Activated CD4-positive, alpha-beta memory T cell treated with anti-CD3 and anti-CD28 coated beads, Interleukin-2, amount 10 ng/mL, durations not matched to agents 7 days and 5 days (primary cell): ENCODE measurements around the gene TGM2. TPM values are rescaled to one million over a fixed set of nuclear protein-coding genes. Genes with fewer than 3 reads are reported as not detected.
A peak's percentile ranks its signal among the peaks of the same experiment; 100 is the strongest.

Experiments
- CTCF ChIA-PET: fragments of 350-600 bp; sonication (Branson Sonifier 250); formaldehyde crosslinking; loops from one replicate; lab custom pipeline; 2021; ENCODE audit warnings: antibody characterized with exemption, inconsistent platforms; lab: Charles Lee
- POLR2A ChIA-PET: fragments of 350-600 bp; sonication (Branson Sonifier 250); formaldehyde crosslinking; loops from one replicate; lab custom pipeline; 2021; ENCODE audit warnings: antibody characterized with exemption; lab: Charles Lee
- DNase-seq: peaks from one replicate; pipeline ENCODE4 v3.0.0-alpha.2; 2020
- H3K27ac Mint-ChIP-seq: one replicate; pipeline ENCODE4 v1.8.0; 2021; ENCODE audit warnings: mild to moderate bottlenecking, mixed read lengths
- H3K27me3 Mint-ChIP-seq: one replicate; pipeline ENCODE4 v1.8.0; 2021; ENCODE audit warnings: mixed read lengths
- H3K36me3 Mint-ChIP-seq: one replicate; pipeline ENCODE4 v1.8.0; 2021; ENCODE audit warnings: low read depth, mixed read lengths
- H3K4me1 Mint-ChIP-seq: one replicate; pipeline ENCODE4 v1.8.0; 2021; ENCODE audit warnings: mixed read lengths
- H3K4me3 Mint-ChIP-seq: one replicate; pipeline ENCODE4 v1.8.0; 2021; ENCODE audit warnings: mild to moderate bottlenecking, mixed read lengths
- H3K9me3 Mint-ChIP-seq: one replicate; pipeline ENCODE4 v1.8.0; 2021; ENCODE audit warnings: mixed read lengths
- total RNA-seq, 2 experiments: library from RNA; stranded (reverse); gene quantifications; one replicate each; pipeline ENCODE4 v1.2.3, GENCODE V29; 2021

The TGM2 gene
- total RNA-seq = under 1 TPM; 0.33 to 0.38 TPM

DNA sequence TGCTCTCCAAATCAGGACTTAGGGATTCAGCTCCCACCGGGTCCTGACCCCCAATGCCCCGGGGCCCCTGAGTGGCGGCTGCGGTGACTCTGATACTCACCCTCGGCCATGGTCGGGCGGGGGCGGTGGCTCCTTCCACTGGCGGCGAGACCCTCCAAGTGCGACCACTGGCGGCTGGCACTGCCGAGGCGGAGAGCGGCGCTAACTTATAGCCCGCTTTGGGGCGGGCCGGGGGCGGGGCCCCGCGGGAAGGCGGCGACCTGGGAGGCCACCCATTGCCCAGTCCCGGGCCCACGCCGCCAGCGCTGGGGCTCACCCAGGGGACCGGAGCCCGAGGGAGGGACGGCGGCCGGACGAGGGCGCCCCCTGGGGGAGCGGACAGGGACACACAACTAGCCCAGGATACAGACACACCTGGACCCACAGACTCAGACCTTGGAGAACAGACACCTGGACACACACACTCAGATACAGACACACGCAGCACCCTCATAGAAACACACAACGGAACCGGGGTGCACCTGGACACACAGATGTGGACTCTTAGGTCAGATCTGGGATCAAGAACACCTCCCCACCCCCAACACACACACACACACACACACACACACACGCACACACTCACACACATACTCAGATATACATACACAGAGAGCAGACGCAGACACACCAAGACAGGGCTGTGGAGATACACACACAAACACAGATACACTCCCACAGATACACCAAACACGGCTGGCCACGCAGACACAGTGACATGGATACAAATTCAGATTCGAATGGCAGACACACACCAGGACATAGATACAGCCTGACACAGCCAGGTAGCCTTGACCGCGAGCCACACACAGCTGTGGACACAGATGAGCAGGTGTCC, at the start of gene TGM2:
Gene TGM2 (minus strand): TSS at position 182 of the 877 bp plus-strand sequence. CDS start 72 bp downstream, at position 110.
- POLR2A ChIA-PET = no interaction called here
- Mint-ChIP-seq H3K4me1 (peaks cover 35% of the 10 kb centered on the region), H3K36me3 (no peaks in the 10 kb centered on the region), H3K27me3 (peaks cover 19% of the 10 kb centered on the region), H3K4me3 (no peak within 1 kb of the TSS), H3K27ac (no peak within 1 kb of the TSS), H3K9me3 (no peaks in the 10 kb centered on the region)
- CTCF ChIA-PET = interaction anchor here (0.6 to 1.3 kb wide), 3 partner anchors 53 to 92 kb away, joined by 4 to 6 read pairs (median 4); no protein-coding TSS in a partner anchor
- DNase-seq = peak; percentile 61

- CTCF ChIA-PET = interaction anchor here (0.8 to 1.6 kb wide), 3 partner anchors 16 to 157 kb away, joined by 3 to 5 read pairs (median 4); no protein-coding TSS in a partner anchor
- POLR2A ChIA-PET = interaction anchor here (1.0 kb wide), 1 partner anchor 9 kb away, joined by 3 read pairs; no protein-coding TSS in a partner anchor
- no peaks in the 10 kb centered on the region for H3K9me3 Mint-ChIP-seq
Observed at GRCh38 chr20:38214256-38215193, 49.5 kb upstream of the TGM2 start.

GRCh38 chr20:38213607-38213940, 48.5 kb upstream of the TGM2 start:
- no peaks in the 10 kb centered on the region for H3K36me3 Mint-ChIP-seq
- no peak overlapping the region for H3K27ac Mint-ChIP-seq
- CTCF ChIA-PET = no interaction called here
- DNase-seq = no peak
- POLR2A ChIA-PET = no interaction called here
- H3K9me3 Mint-ChIP-seq = no peaks in the 10 kb centered on the region
- H3K4me3 Mint-ChIP-seq = no peak overlapping the region
- H3K27me3 Mint-ChIP-seq = peaks cover 7% of the 10 kb centered on the region
- no peaks in the 10 kb centered on the region for H3K4me1 Mint-ChIP-seq

More at GRCh38 chr20:38214256-38215193, 49.5 kb upstream of the TGM2 start:
- Mint-ChIP-seq H3K4me3 (no peak overlapping the region), H3K27ac (no peak overlapping the region), H3K36me3 (no peaks in the 10 kb centered on the region), H3K27me3 (peaks cover 3% of the 10 kb centered on the region), H3K4me1 (no peaks in the 10 kb centered on the region)
- DNase-seq = no peak

GRCh38 chr20:38212806-38213606, 47.9 kb upstream of the TGM2 start:
- H3K4me3 Mint-ChIP-seq = no peak overlapping the region
- no peaks in the 10 kb centered on the region for H3K4me1 Mint-ChIP-seq
- ChIA-PET POLR2A (no interaction called here), CTCF (no interaction called here)
- H3K9me3 Mint-ChIP-seq = no peaks in the 10 kb centered on the region
- no peak overlapping the region for H3K27ac Mint-ChIP-seq
- H3K36me3 Mint-ChIP-seq = no peaks in the 10 kb centered on the region
- no peak for DNase-seq
- H3K27me3 Mint-ChIP-seq = peaks cover 11% of the 10 kb centered on the region

DNA sequence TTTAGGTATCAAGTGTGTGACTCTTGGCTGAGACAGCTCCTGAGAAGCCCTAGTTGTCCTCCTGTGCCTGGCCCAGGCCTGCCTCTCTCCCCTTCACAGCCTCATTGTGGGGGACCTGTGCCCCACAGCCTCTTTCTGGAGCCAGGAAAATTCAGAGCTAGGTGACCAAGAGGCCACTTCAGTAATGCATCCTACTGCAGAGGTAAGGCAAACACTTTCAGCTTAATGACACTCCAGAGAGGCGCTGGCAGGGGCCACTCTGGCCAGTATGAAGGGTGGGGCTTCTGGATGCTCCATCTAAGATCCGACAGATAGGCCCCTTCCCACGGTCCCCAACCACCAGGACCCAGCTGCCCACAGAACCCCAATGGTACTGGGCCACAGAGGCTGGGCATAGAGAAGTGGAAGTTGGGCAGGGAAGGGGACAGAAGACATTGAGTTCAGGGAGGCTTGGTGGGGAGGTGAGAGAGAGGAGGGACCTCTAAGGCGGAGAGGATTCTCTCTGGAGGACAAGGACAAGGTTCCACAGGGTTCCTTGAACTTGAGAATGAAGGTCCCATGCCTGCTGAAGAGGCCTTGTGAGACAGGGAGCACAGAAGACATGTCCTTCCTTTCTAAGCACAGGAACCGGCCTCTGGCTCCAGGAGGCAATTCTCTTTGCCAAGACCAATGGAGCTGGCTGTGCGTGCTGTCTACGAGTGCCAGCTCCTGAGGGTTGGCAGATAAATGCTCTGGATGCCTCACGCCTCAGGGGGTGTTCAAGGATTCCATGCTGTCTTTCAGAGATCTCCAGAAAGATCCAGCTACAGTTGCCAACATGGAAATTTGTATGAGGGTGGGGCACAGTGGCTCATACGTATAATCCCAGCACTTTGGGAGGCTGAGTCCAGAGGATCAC, 46.4 kb upstream of the TGM2 start:
- H3K4me1 Mint-ChIP-seq = no peaks in the 10 kb centered on the region
- peaks cover 13% of the 10 kb centered on the region for H3K27me3 Mint-ChIP-seq
- ChIA-PET CTCF (interaction anchor here (1.4 kb wide), 1 partner anchor 10 kb away, joined by 5 read pairs; no protein-coding TSS in a partner anchor), POLR2A (no interaction called here)
- DNase-seq = no peak
- H3K4me3 Mint-ChIP-seq = no peak overlapping the region
- H3K36me3 Mint-ChIP-seq = no peaks in the 10 kb centered on the region
- H3K9me3 Mint-ChIP-seq = no peaks in the 10 kb centered on the region
- H3K27ac Mint-ChIP-seq = no peak overlapping the region

DNA sequence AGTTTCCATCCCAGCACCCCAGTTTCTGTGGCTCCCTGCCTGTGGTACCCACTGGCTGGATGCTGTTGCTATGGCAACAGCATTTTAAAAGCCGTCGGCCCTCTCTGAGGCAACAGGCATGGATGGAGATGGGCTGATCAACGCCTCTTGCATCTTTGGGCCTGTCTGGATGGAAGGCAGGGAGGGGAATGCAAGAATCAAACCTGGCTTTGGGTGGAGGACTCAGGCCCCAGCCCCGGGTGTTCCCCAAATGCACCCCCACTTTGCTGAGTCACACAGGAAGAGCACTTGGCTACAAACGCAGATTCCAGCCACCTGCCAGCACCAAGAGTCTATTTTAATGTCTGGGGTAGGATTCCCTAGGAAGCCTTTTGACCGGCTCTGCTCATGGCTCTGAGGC, 45.7 kb upstream of the TGM2 start:
- POLR2A ChIA-PET = no interaction called here
- Mint-ChIP-seq H3K9me3 (no peaks in the 10 kb centered on the region), H3K36me3 (no peaks in the 10 kb centered on the region), H3K4me3 (no peak overlapping the region), H3K4me1 (no peaks in the 10 kb centered on the region), H3K27ac (no peak overlapping the region), H3K27me3 (peaks cover 14% of the 10 kb centered on the region)
- CTCF ChIA-PET = no interaction called here
- DNase-seq = no peak

- H3K36me3 Mint-ChIP-seq = no peaks in the 10 kb centered on the region
- POLR2A ChIA-PET = no interaction called here
- peaks cover 15% of the 10 kb centered on the region for H3K27me3 Mint-ChIP-seq
- DNase-seq = no peak
- H3K27ac Mint-ChIP-seq = no peak overlapping the region
- H3K9me3 Mint-ChIP-seq = no peaks in the 10 kb centered on the region
- H3K4me1 Mint-ChIP-seq = no peaks in the 10 kb centered on the region
- CTCF ChIA-PET = interaction anchor here (0.6 kb wide), 1 partner anchor 738 kb away, joined by 4 read pairs; no protein-coding TSS in a partner anchor
- no peak overlapping the region for H3K4me3 Mint-ChIP-seq
Observed at GRCh38 chr20:38209736-38210405, 44.8 kb upstream of the TGM2 start.

DNA sequence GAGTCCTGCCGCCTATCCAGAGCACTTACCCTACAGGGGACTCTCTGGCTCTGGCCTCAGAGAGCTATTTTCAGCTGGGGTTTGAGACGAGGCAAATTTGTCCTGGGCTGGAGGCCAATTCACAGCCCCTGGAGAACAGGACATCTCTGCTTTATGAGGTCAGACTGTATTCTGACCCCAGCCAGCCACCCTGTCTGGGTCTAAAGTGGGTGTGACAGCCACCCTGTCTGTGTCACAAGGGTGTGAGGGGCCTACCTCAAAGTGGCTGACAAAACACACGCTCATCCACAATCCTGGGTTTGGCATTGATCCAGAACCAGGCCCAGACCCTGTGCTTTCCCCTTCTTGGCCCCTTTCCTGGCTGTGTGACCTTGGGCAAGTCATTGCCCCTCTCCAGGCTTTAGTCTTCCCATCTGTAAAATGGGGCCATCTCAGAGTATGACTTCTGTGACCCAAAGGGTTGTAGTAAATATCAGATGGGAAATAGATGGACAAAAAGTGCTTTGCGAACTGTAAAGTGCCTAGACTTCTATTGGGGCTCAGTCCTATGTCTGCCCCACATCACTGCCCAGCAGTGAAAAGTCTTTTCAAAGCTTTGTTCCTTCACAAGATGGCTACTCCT, 44.1 kb upstream of the TGM2 start:
- ChIA-PET POLR2A (no interaction called here), CTCF (interaction anchor here (4.1 kb wide), 1 partner anchor 12 kb away, joined by 21 read pairs; no protein-coding TSS in a partner anchor)
- H3K4me3 Mint-ChIP-seq = no peak overlapping the region
- peaks cover 17% of the 10 kb centered on the region for H3K27me3 Mint-ChIP-seq
- no peaks in the 10 kb centered on the region for H3K4me1 Mint-ChIP-seq
- DNase-seq = no peak
- no peaks in the 10 kb centered on the region for H3K9me3 Mint-ChIP-seq
- H3K27ac Mint-ChIP-seq = no peak overlapping the region
- no peaks in the 10 kb centered on the region for H3K36me3 Mint-ChIP-seq

- H3K4me1 Mint-ChIP-seq = no peaks in the 10 kb centered on the region
- no peak overlapping the region for H3K27ac Mint-ChIP-seq
- no peaks in the 10 kb centered on the region for H3K36me3 Mint-ChIP-seq
- POLR2A ChIA-PET = no interaction called here
- DNase-seq = no peak
- peaks cover 22% of the 10 kb centered on the region for H3K27me3 Mint-ChIP-seq
- no peak overlapping the region for H3K4me3 Mint-ChIP-seq
- no peaks in the 10 kb centered on the region for H3K9me3 Mint-ChIP-seq
- CTCF ChIA-PET = interaction anchor here (4.1 kb wide), 1 partner anchor 13 kb away, joined by 21 read pairs; no protein-coding TSS in a partner anchor
Observed at GRCh38 chr20:38208523-38208922, 43.5 kb upstream of the TGM2 start.

DNA sequence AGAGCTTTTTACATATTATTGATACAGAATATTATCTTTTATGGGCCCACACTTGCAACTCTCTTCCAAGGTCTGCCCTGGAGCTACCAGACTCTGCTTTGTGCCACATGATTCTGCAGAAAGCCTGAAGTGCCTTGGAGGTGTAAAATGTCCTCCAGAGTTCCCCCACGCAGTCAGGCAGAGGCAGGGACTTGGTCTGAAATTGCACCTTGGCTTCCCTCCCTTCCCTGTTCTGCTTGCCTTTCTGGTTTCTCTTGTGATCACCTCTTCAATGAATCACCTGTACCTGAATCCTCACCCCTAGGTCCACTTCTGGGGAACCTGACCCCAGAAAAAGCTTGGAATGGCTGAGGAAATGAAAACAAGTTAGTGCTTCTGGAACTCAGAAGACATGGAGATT, 43.0 kb upstream of the TGM2 start:
- H3K27ac Mint-ChIP-seq = no peak overlapping the region
- POLR2A ChIA-PET = no interaction called here
- H3K4me1 Mint-ChIP-seq = no peaks in the 10 kb centered on the region
- H3K4me3 Mint-ChIP-seq = no peak overlapping the region
- H3K9me3 Mint-ChIP-seq = no peaks in the 10 kb centered on the region
- CTCF ChIA-PET = interaction anchor here (4.1 kb wide), 1 partner anchor 13 kb away, joined by 21 read pairs; no protein-coding TSS in a partner anchor
- peaks cover 26% of the 10 kb centered on the region for H3K27me3 Mint-ChIP-seq
- DNase-seq = no peak
- no peaks in the 10 kb centered on the region for H3K36me3 Mint-ChIP-seq

- H3K27ac Mint-ChIP-seq = no peak overlapping the region
- no peaks in the 10 kb centered on the region for H3K4me1 Mint-ChIP-seq
- ChIA-PET CTCF (interaction anchor here (4.1 kb wide), 1 partner anchor 14 kb away, joined by 21 read pairs; no protein-coding TSS in a partner anchor), POLR2A (no interaction called here)
- no peaks in the 10 kb centered on the region for H3K9me3 Mint-ChIP-seq
- no peaks in the 10 kb centered on the region for H3K36me3 Mint-ChIP-seq
- H3K27me3 Mint-ChIP-seq = peaks cover 29% of the 10 kb centered on the region
- DNase-seq = no peak
- no peak overlapping the region for H3K4me3 Mint-ChIP-seq
Observed at GRCh38 chr20:38207621-38208020, 42.6 kb upstream of the TGM2 start.
